PC-3 (cell line): ENCODE results near the gene NTNG1. TPM values are rescaled to one million over a fixed set of nuclear protein-coding genes. Genes with fewer than 3 reads are reported as not detected.

Source experiments
- ATAC-seq: fragments of 200-7000 bp; cut with Tn5 transposase; 2 replicates; pipeline ENCODE4 v1.9.1; 2020; ENCODE audit warnings: mild to moderate bottlenecking, moderate library complexity
- BruUV-seq: library from RNA; stranded (reverse); fragments of 400-500 nt; replicated peaks from 2 replicates; lab custom pipeline; 2021; lab: Mats Ljungman, UMichigan
- CTCF ChIA-PET: fragments of 300-600 bp; sonication (Branson Sonifier 250); formaldehyde crosslinking; loops from one replicate; lab custom pipeline; 2022; ENCODE audit warnings: antibody characterized with exemption; lab: Charles Lee
- POLR2A ChIA-PET: fragments of 300-600 bp; sonication (Branson Sonifier 250); formaldehyde crosslinking; loops from one replicate; lab custom pipeline; 2022; ENCODE audit warnings: antibody characterized with exemption; ENCODE audit not compliant: unreplicated experiment; lab: Charles Lee
- DNase-seq: peaks from one replicate; pipeline ENCODE4 v3.0.0-alpha.2; 2015
- H2AFZ ChIP-seq: fragments of 300-600 bp; sonication (generic); 2 replicates; pipeline ENCODE4 v1.6.0; 2016; ENCODE audit warnings: antibody characterized with exemption, low read length
- H3F3A ChIP-seq: fragments of 300-600 bp; sonication (generic); one replicate; pipeline ENCODE4 v1.6.0; 2017; ENCODE audit warnings: antibody characterized with exemption, low read length, control low read depth, mild to moderate bottlenecking; ENCODE audit not compliant: unreplicated experiment
- H3K27ac ChIP-seq: fragments of 300-600 bp; sonication (generic); 2 replicates; pipeline ENCODE4 v1.5.1; 2016; ENCODE audit warnings: mild to moderate bottlenecking, low read length
- H3K27me3 ChIP-seq: fragments of 300-600 bp; sonication (generic); 2 replicates; pipeline ENCODE4 v1.6.1; 2016; ENCODE audit warnings: low read length, mixed read lengths
- H3K36me3 ChIP-seq: fragments of 300-600 bp; sonication (generic); 2 replicates; pipeline ENCODE4 v1.6.1; 2016; ENCODE audit warnings: low read depth, mixed run types, low read length, mixed read lengths
- H3K4me1 ChIP-seq: fragments of 300-600 bp; sonication (generic); 2 replicates; pipeline ENCODE4 v1.5.1; 2016; ENCODE audit warnings: low read length; ENCODE audit not compliant: insufficient read depth
- H3K4me2 ChIP-seq: fragments of 300-600 bp; sonication (generic); 2 replicates; pipeline ENCODE4 v1.6.0; 2016; ENCODE audit warnings: low read length
- H3K4me3 ChIP-seq: fragments of 300-600 bp; sonication (generic); 2 replicates; pipeline ENCODE4 v1.5.1; 2016; ENCODE audit warnings: mild to moderate bottlenecking, low read length, mixed read lengths
- H3K79me2 ChIP-seq: fragments of 300-600 bp; sonication (generic); 2 replicates; pipeline ENCODE4 v1.6.1; 2017; ENCODE audit warnings: low read length, mixed read lengths
- H3K9ac ChIP-seq: fragments of 300-600 bp; sonication (generic); 2 replicates; pipeline ENCODE4 v1.6.0; 2016; ENCODE audit warnings: mild to moderate bottlenecking, low read length
- H3K9me2 ChIP-seq: fragments of 300-600 bp; sonication (generic); replicated peaks from 2 replicates; pipeline ENCODE4 v1.6.1; 2016; ENCODE audit warnings: mixed run types, low read length, mixed read lengths
- H3K9me3 ChIP-seq: fragments of 300-600 bp; sonication (generic); 2 replicates; pipeline ENCODE4 v1.6.1; 2016; ENCODE audit warnings: low read length, mixed read lengths
- H4K20me1 ChIP-seq: fragments of 300-600 bp; sonication (generic); 2 replicates; pipeline ENCODE4 v1.6.1; 2016; ENCODE audit warnings: low read length, mixed read lengths
- CTCF ChIP-seq: fragments of 300-600 bp; sonication (generic); conservative IDR thresholded peaks from 2 replicates; pipeline ENCODE4 v1.5.1; 2017; ENCODE audit warnings: antibody characterized with exemption, low read depth, mild to moderate bottlenecking, low read length
- EZH2 ChIP-seq: fragments of 300-600 bp; sonication (generic); IDR thresholded peaks from one replicate; pipeline ENCODE4 v1.6.1; 2017; ENCODE audit warnings: antibody characterized with exemption, mild to moderate bottlenecking, low read length; ENCODE audit not compliant: unreplicated experiment
- EZH2phosphoT487 ChIP-seq: fragments of 300-600 bp; sonication (generic); IDR thresholded peaks from 2 replicates; pipeline ENCODE4 v1.6.1; 2018; ENCODE audit warnings: mild to moderate bottlenecking, antibody characterized with exemption, low read length, borderline replicate concordance
- intact Hi-C: fragments of 100-400 bp; cut with micrococcal nuclease; formaldehyde crosslinking; loops from 2 replicates; pipeline ENCODE4 v1.9.0; 2023
- total RNA-seq: library from RNA; depleted of rRNA; stranded (reverse); fragments of >200 nt; gene quantifications from 2 replicates; pipeline ENCODE4 v1.2.3, GENCODE V29; 2014

NTNG1 gene
- total RNA-seq, 1 experiment from 2014 or later, result 6.7 TPM

GRCh38 chr1:107116306-107116790 lies 24.5 kb upstream of the NTNG1 start:
- Histone ChIP-seq H3K27me3 (no peaks in the 10 kb centered on the region), H4K20me1 (no peaks in the 10 kb centered on the region), H3K27ac (no peak overlapping the region), H3K9me3 (no peaks in the 10 kb centered on the region), H3K36me3 (no peaks in the 10 kb centered on the region), H3K9me2 (no peaks in the 10 kb centered on the region; the same call in 1 of the 2 replicates), H3K79me2 (no peaks in the 10 kb centered on the region), H3K9ac (no peak overlapping the region), H2AFZ (no peak overlapping the region), H3K4me3 (no peak overlapping the region), H3K4me2 (no peak overlapping the region), H3K4me1 (no peaks in the 10 kb centered on the region), H3F3A (no peaks in the 10 kb centered on the region)
- TF ChIP-seq CTCF (no peak), EZH2phosphoT487 (no peak), EZH2 (no peak)
- CTCF ChIA-PET, result no interaction called here
- POLR2A ChIA-PET, result no interaction called here
- BruUV-seq, result no TSS peak
- DNase-seq (no peak), ATAC-seq (no peak)
- intact Hi-C loops, result no loop called here

- Histone ChIP-seq H3K9me2 (no peaks in the 10 kb centered on the region), H3K4me1 (no peaks in the 10 kb centered on the region), H3K36me3 (no peaks in the 10 kb centered on the region), H3K4me2 (no peak overlapping the region), H3F3A (no peaks in the 10 kb centered on the region), H3K4me3 (no peak overlapping the region), H3K27ac (no peak overlapping the region), H3K9me3 (no peaks in the 10 kb centered on the region), H2AFZ (no peak overlapping the region), H3K9ac (no peak overlapping the region), H3K79me2 (no peaks in the 10 kb centered on the region), H4K20me1 (no peaks in the 10 kb centered on the region), H3K27me3 (no peaks in the 10 kb centered on the region)
- ATAC-seq (no peak), DNase-seq (no peak)
- CTCF ChIA-PET, result no interaction called here
- no TSS peak for BruUV-seq
- TF ChIP-seq CTCF (no peak), EZH2 (no peak), EZH2phosphoT487 (no peak)
- intact Hi-C loops, result loop anchor here (10.0 kb wide), 1 partner anchor 1097 kb away; no protein-coding TSS in a partner anchor
- POLR2A ChIA-PET, result no interaction called here
Measured at GRCh38 chr1:107122225-107122624, 18.6 kb upstream of the NTNG1 start.

GRCh38 chr1:107123741-107124140 lies 17.1 kb upstream of the NTNG1 start:
- no peak overlapping the region for H3K4me2 ChIP-seq
- no peak for DNase-seq
- TF ChIP-seq CTCF, result no peak
- TF ChIP-seq EZH2, result no peak
- no peak for TF ChIP-seq EZH2phosphoT487

More at GRCh38 chr1:107123741-107124140, 17.1 kb upstream of the NTNG1 start:
- H3K4me3 ChIP-seq, result no peak overlapping the region
- H3K36me3 ChIP-seq, result no peaks in the 10 kb centered on the region
- no peaks in the 10 kb centered on the region for H3K9me3 ChIP-seq
- H3K27me3 ChIP-seq, result no peaks in the 10 kb centered on the region
- H3K79me2 ChIP-seq, result no peaks in the 10 kb centered on the region
- H3K27ac ChIP-seq, result no peak overlapping the region
- H2AFZ ChIP-seq, result no peak overlapping the region
- intact Hi-C loops, result loop anchor here (10.0 kb wide), 1 partner anchor 1099 kb away; no protein-coding TSS in a partner anchor
- no peaks in the 10 kb centered on the region for H3K4me1 ChIP-seq
- H3F3A ChIP-seq, result no peaks in the 10 kb centered on the region
- H3K9ac ChIP-seq, result no peak overlapping the region
- POLR2A ChIA-PET, result no interaction called here
- no peaks in the 10 kb centered on the region for H4K20me1 ChIP-seq
- no peaks in the 10 kb centered on the region for H3K9me2 ChIP-seq
- no peak for ATAC-seq
- CTCF ChIA-PET, result no interaction called here
- BruUV-seq, result no TSS peak
